GM15510 (cell line): ENCODE results near the gene PGM3.

Experiments used
- POLR2A ChIP-seq: IDR thresholded peaks from 3 replicates; pipeline ENCODE4 v1.6.1; 2011; ENCODE audit warnings: borderline replicate concordance; ENCODE audit not compliant: insufficient read length; ENCODE audit errors: extremely low read depth

Gene PGM3

DNA sequence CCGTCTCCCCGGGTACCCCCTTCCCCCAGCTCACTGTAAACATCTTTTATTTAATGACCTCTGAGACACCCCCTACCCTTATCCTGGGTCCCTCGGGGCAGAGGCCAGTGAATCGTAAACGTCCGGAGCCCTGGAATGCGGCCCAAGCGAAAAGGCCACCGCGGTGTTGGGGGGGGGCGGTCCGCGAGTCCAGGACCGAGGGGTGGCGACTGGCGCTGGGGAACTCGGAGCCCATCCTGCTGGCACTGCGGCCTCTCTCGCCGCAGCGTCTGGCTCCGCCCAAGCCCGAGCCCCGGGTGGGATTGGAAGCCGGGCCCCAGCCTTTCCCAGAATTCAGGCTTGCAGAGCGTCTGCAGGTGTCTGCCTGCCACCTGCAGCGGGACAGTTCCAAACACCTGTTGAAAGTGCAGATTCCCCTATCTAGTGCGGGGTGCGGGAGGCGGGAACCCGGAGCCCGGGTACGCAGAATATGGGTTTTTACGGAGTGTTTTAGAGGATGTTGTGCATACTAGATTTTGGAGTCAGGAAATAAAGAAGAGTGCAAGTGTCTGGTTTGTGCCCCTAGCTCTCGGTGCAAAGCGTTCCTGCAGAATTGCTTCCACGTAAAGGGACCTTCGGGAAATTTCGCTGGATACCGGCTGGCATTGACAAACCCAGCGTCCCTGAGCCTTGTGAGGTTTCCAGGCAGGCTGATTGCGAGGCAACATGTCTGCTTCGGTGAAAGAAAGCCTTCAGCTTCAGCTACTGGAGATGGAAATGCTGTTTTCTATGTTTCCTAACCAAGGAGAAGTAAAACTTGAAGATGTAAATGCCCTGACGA is 892 bp upstream of the PGM3 start:
- no peak for TF ChIP-seq POLR2A

DNA sequence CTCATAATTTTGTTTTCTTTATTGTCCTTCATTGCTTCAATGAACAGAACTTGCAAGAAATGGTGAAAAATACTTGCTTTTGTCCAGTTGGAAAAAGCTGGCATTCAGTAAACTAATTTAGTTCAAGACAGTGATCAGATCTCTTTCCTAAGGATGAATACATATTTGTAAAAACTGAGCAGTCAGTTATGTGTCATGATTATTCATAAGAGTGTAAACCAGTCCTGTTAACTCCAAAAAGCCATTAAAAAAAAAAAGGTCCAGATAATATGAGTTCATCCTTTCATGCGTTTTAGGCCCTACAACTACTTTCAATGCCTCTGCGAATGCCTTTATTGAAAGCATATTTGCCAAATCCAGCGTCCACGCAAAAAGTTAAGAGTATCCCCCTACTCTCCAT is 609 bp downstream of the PGM3 start:
- TF ChIP-seq POLR2A: no peak

DNA sequence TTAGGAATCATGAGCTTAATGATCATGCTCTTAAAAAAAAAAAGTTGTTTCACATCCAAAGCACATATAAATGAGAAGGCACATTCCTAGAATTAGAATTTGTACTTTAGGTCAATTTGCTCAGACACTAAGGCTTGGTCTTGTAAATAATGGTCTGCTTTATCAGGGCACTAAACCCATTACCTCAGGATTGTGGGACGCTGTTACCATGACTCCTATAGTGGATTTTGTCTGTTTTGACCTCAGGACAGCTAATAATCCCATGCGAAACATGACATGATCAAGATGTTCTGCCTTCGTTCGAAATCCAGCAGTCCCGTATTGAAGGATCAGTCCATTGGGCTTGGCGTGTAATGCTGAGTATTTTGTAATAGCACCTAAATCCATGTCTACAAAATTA is 2.4 kb downstream of the PGM3 start:
- TF ChIP-seq POLR2A: no peak

DNA sequence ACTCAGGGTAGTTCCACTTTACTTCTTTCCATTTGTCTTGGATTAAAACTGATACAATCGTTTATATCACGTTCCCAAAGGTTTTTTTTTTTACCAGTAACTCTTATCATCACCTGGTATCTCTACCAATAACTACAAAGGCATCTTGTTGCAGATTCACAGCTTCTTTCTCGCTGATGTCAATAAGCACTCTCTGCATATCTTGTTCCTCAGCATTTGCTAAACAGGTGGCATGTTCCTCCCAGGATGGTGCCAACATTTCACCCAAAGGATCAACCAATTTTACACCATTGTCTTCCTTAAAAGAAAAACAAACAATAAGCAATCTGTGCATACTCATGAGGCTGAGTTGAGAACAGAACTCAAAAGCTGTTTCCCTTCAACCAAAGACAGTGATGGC is 4.6 kb downstream of the PGM3 start:
- TF ChIP-seq POLR2A: no peak

DNA sequence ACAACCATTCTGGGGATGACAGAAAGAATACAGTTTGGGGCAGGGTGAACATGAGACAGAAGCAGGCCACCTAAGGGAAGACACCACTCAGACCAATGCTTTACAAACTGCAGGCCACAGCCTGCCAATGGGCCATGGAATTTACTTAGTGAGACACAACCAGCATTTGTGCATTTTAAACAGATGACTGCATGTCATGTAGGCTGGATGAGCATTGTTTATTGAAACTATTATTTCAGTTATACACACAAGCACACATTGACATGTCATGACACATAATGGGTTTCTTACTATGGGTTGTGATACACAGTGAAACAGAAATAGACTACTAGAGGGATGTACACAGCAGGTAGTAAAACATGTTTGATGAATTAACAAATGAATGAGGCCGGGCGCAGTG is 8.0 kb downstream of the PGM3 start:
- TF ChIP-seq POLR2A: no peak

DNA sequence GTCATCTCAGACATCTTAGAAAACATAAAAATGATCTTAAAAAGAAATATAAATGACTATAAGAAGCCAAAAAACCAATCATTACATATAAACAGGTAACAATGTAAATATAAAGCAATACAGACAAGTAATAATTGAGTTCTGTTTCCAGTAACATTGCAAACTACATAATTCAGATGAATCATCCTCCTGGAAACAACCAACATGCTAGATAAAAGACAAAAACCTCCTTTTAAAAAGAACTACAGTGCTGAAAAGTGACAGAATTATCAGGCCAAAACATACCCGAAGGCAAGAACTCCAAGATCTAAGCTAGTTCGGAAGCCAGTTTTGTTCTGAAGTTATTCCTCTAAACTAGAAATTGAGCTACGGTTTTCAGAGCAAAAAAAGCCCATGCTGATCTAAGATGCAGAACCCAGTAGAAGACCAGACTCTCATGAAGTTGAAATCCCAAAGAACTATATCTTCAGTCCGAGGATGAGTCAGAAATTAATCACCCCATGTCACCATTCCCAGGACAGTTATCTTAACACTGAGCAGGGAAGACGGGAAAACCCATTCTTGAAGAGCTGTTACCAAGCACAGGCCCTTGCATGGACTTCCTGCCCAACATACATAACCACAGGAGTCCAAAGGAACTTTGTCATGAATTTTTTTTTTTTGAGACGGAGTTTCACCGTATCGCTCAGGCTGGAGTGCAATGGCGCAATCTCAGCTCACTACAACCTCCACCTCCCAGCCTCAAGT is 9.8 kb downstream of the PGM3 start:
- no peak for TF ChIP-seq POLR2A

DNA sequence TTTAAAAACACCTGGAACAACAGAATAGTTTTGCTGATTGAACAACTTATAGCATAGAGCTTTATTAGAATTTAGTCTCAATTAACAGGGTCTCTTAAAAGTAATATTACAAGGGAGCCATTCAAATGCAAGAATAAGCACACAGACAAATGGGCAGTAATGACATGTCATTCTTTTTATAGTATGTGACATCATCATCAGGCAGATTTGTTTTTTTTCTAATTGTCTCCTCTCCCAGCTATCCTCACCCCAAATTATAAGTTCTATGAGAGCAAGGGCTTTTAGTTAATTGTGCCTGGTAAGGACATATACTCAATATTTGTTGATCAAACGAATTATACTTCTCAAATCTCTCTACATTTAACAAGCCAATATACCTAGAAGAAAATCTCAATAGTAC is 11.0 kb downstream of the PGM3 start:
- TF ChIP-seq POLR2A: no peak

DNA sequence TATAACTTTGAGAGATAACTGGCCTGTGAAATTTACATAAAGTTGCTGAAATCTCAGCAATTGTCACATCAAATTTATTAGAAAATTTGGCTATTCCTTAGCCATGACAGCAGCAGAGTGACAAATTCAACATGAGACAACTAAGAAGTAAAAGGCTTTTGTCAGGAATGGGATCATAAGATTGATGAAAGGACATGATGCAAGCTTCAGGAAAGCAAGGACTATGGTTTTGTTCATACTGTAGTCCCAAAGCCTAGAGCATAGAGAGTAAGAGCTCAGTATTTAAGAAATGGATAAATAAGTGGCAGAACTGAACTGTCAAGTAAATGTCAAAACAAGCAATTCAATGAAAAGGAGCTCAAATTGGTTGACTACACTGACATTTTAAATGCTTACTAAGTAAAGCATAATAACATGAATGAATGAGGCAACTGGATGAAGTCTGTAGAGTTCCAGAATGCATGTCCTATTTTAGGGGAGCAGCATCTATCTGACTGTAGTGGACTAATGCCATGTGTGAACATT is 12.6 kb downstream of the PGM3 start:
- TF ChIP-seq POLR2A: no peak

DNA sequence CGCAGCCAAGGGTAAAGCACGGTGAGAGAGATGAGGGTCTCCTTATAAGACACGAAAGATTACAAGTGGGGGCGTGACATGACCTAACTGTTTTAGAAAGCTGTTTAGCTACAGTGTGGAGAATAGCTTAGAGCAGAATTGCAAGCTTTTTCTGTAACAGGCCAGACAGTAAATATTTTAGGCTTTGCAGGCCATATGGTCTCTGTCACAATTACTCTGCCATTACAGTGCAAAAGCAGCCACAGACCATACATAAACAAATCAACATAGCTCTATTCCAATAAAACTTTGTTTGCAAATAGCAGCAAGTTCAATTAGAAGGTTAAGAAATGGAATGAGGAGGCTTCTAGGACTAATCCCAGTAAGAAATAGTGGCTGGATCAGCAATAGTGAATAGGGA is 16.8 kb downstream of the PGM3 start:
- TF ChIP-seq POLR2A: no peak

DNA sequence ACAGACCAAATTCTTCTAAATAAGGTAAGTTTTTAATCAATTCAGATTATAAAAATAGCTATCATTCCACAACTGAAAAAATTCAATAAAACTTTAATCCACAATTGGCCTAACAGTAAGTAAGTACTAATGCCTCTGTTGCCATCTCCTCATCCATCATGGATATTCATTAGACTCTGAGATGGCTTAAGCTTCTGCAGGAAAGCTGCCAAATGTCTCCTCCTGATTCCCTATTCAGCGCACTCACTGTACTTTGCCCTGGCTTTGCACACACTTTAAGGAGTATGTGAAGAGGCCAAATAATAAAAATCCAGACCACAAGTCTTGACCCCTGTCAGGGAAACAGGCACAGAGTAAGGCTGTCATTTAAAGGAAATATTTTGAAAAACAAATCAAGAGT is 23.6 kb downstream of the PGM3 start:
- no peak for TF ChIP-seq POLR2A

DNA sequence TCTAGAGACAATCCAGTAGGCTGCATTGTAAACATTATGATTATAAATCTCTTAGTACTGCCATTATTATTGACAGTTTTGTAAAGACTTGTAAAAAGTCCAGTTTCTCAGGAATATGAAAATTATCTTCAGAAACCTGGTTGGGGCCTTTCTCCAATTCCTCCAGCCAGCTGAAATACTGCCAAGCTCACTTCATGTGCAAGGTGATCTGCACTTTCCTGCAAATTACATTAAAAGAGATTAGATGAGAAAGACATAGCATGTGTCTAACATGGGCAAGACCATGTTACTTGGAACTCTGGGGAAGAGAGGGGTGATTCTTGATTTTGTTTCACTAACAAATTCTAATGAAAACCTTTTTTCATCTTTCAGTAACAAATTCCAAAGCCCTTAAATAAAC is 24.0 kb downstream of the PGM3 start:
- TF ChIP-seq POLR2A: no peak

DNA sequence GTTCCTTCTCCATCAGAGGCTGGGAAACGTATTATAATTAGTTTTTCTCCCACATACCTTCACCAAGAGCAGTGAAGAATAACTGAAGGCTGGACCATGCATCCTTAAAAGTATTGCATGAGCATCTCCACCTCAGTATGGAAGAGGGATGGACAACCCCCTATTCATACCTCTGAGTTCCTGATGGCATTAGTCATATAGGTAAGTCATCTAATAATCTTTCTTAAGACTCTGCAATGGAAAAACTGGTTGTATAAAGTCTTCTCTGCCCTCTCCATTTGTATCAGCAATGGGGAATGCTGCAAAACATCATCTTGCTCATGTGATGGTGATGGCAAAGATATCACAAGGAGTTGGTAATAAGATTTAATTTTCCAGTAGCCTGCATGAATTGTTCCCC is 24.5 kb downstream of the PGM3 start:
- no peak for TF ChIP-seq POLR2A

DNA sequence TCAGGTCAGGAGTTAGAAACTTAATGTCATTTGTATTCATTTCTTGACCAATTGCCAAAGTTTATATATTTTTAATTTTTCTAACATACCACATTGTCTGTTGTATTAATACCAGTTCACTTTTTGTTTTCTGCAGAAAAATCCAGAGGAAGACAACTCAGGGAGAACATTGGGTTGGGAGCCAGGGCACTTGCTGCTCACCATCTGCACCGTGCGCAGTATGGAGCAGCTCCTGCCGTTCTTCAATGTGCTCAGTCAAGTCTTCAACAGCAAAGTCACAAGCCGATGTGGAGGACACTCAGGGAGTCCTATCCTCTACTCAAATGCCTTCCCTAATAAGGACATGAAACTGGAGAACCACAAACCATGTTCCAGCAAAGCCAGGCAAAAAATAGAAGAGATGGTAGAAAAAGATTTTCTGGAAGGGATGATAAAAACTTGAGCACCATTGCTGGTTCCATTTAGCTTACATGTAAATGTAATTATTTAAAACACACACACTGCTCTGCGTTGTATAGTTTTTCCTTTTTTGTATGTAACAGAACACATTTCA is 25.3 kb downstream of the PGM3 start:
- TF ChIP-seq POLR2A: no peak

DNA sequence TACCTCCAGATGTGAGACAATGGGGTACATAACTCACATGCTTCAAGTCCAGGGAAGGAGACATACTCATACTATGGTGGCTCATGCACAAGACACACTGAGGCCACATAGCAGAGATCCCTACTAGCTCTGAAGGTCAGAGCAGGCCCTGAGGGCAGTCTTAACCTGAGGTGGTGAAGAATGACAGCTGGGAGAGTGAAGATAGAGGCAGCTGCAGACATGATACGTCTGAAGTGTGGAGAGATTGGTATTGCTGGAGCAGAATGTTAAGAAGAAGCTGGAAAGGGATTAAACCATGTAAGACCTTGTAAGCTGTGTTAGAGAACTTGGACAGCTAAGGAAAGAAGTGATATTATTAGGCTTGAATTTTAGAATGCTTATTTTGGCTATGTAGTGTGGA is 32.9 kb downstream of the PGM3 start:
- TF ChIP-seq POLR2A: no peak

DNA sequence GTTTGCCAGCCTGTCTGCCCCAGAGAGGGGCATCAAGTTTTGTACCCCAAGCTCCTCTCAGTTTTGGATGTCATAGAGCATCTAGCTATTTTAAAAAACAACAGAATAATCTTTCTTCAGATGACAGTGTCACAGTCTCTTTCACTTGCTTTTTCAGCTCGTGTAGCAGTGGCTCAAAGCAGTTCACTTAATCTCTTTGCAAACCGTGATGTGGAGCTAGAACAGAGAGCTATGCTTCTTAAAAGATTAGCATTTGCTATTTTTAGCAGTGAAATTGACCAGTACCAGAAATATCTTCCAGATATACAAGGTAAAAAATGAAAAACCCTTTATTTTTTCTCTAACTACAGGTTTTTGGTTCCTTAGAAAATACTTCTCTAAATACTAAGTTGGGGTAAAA is 37.3 kb downstream of the PGM3 start:
- TF ChIP-seq POLR2A: no peak
